B cell (primary cell): Measurements from ENCODE around the gene TCF12. TPM values are rescaled to one million over a fixed set of nuclear protein-coding genes. Genes with fewer than 3 reads are reported as not detected.

Source experiments
- ATAC-seq: fragments of 200-7000 bp; cut with Tn5 transposase; one replicate; pipeline ENCODE4 v1.10.0; 2021; ENCODE audit warnings: low read depth, mild to moderate bottlenecking, moderate number of reproducible peaks, moderate library complexity
- CTCF ChIA-PET: fragments of 350-600 bp; sonication (Branson Sonifier 250); formaldehyde crosslinking; loops from one replicate; lab custom pipeline; 2021; ENCODE audit warnings: antibody characterized with exemption, inconsistent platforms; lab: Charles Lee
- POLR2A ChIA-PET: fragments of 350-600 bp; sonication (Branson Sonifier 250); formaldehyde crosslinking; loops from one replicate; lab custom pipeline; 2021; ENCODE audit warnings: antibody characterized with exemption; lab: Charles Lee
- DNase-seq: peaks from one replicate; pipeline ENCODE4 v3.0.0; 2013
- H2AFZ ChIP-seq: 2 replicates; pipeline ENCODE4 v1.6.1; 2012; ENCODE audit warnings: mild to moderate bottlenecking, low read depth, low read length; ENCODE audit not compliant: insufficient read depth, poor library complexity, severe bottlenecking
- H3K27ac ChIP-seq, 2 donors: 1 replicate in 1 of 2; 2 replicates in 1 of 2; pipeline ENCODE4 v1.5.1; 2012 to 2013; ENCODE audit warnings: low read length in 2 of 2, mild to moderate bottlenecking in 2 of 2, moderate library complexity in 1 of 2
- H3K27me3 ChIP-seq, 4 experiments: fragments of 200-600 bp in 1 of 4; sonication (generic) in 1 of 4; replicated peaks in 1 of 4; 1 replicate in 2 of 4; 2 replicates in 2 of 4; pipeline versions ENCODE4 v1.6.1 to v1.7.0; 2013 to 2016; ENCODE audit warnings: low read length in 3 of 4, mild to moderate bottlenecking in 2 of 4, mixed read lengths in 1 of 4, moderate library complexity in 1 of 4; ENCODE audit not compliant: insufficient read depth in 4 of 4, control insufficient read depth in 3 of 4; ENCODE audit errors: control extremely low read depth in 1 of 4
- H3K36me3 ChIP-seq, 2 experiments: replicated peaks in 1 of 2; 1 replicate in 1 of 2; 2 replicates in 1 of 2; pipeline versions ENCODE4 v1.6.1 to v1.7.1; 2013; ENCODE audit warnings: low read length in 1 of 2; ENCODE audit not compliant: insufficient read depth in 2 of 2, control insufficient read depth in 1 of 2; ENCODE audit errors: control extremely low read depth in 1 of 2, extremely low read depth in 1 of 2
- H3K4me1 ChIP-seq, 2 donors: fragments of 200-600 bp in 1 of 2; sonication (generic) in 1 of 2; 1 replicate in 1 of 2; 2 replicates in 1 of 2; pipeline versions ENCODE4 v1.5.1 to v1.6.1; 2013 to 2017; ENCODE audit warnings: low read length in 2 of 2; ENCODE audit not compliant: control insufficient read depth in 2 of 2, insufficient read depth in 2 of 2
- H3K4me2 ChIP-seq: replicated peaks from 2 replicates; pipeline ENCODE3; 2012; ENCODE audit warnings: mild to moderate bottlenecking, low read depth, low read length; ENCODE audit not compliant: poor library complexity, severe bottlenecking
- H3K4me3 ChIP-seq, 5 experiments: fragments of 200-600 bp in 1 of 5; sonication (generic) in 1 of 5; 1 replicate in 3 of 5; 2 replicates in 2 of 5; pipeline versions ENCODE4 v1.5.1 to v1.7.0; 2011 to 2016; ENCODE audit warnings: low read length in 4 of 5, mild to moderate bottlenecking in 4 of 5, low read depth in 2 of 5, control low read depth in 1 of 5, moderate library complexity in 1 of 5; ENCODE audit not compliant: insufficient read depth in 1 of 5; ENCODE audit errors: control extremely low read depth in 1 of 5, extremely low read depth in 1 of 5
- H3K79me2 ChIP-seq: fragments of 200-600 bp; sonication (generic); one replicate; pipeline ENCODE4 v1.6.0; 2016; ENCODE audit warnings: low read length; ENCODE audit not compliant: control insufficient read depth, insufficient read depth
- H3K9ac ChIP-seq: fragments of 200-600 bp; sonication (generic); 2 replicates; pipeline ENCODE4 v1.6.1; 2017; ENCODE audit warnings: mild to moderate bottlenecking, low read length, moderate library complexity
- H3K9me3 ChIP-seq, 3 donors: one replicate each; pipeline versions ENCODE4 v1.6.1 to v1.7.1; 2013; ENCODE audit warnings: low read length in 2 of 3; ENCODE audit not compliant: control insufficient read depth in 2 of 3, insufficient read depth in 1 of 3; ENCODE audit errors: control extremely low read depth in 1 of 3
- H4K20me1 ChIP-seq: 2 replicates; pipeline ENCODE4 v1.6.0; 2012; ENCODE audit warnings: mild to moderate bottlenecking, low read length; ENCODE audit not compliant: insufficient read depth, control insufficient read depth, poor library complexity, severe bottlenecking
- H3K27ac Mint-ChIP-seq: one replicate; pipeline ENCODE4 v1.8.0; 2021; ENCODE audit warnings: mixed read lengths
- H3K27me3 Mint-ChIP-seq: one replicate; pipeline ENCODE4 v1.8.0; 2021; ENCODE audit warnings: mixed read lengths
- H3K4me1 Mint-ChIP-seq: one replicate; pipeline ENCODE4 v1.8.0; 2021; ENCODE audit warnings: mixed read lengths
- H3K4me3 Mint-ChIP-seq: one replicate; pipeline ENCODE4 v1.8.0; 2021; ENCODE audit warnings: mixed read lengths
- H3K9me3 Mint-ChIP-seq: one replicate; pipeline ENCODE4 v1.8.0; 2022; ENCODE audit warnings: mixed read lengths; ENCODE audit not compliant: insufficient read depth
- EZH2 ChIP-seq: IDR thresholded peaks from 2 replicates; pipeline ENCODE4 v1.6.1; 2012; ENCODE audit warnings: borderline replicate concordance, low read depth, mild to moderate bottlenecking, moderate library complexity, low read length; ENCODE audit not compliant: insufficient read depth, poor library complexity, severe bottlenecking
- WGBS: methylation state at CpG from one replicate; pipeline ENCODE4 v1.1.5; 2013; ENCODE audit warnings: missing lambda C conversion rate; ENCODE audit not compliant: insufficient coverage; 5-methylcytosine and 5-hydroxymethylcytosine counted together
- intact Hi-C: fragments of 100-400 bp; cut with micrococcal nuclease; formaldehyde crosslinking; loops from one replicate; pipeline ENCODE4 v1.10.0; 2022
- polyA plus RNA-seq: library from polyadenylated mRNA; depleted of rRNA; stranded (reverse); fragments of >200 nt; gene quantifications from 2 replicates; pipeline ENCODE4 v1.2.3, GENCODE V29; 2012
- total RNA-seq, 2 donors: library from RNA; stranded (reverse); fragments of 120-200 nt in 1 of 2; gene quantifications; 1 replicate in 1 of 2; 2 replicates in 1 of 2; pipeline versions ENCODE4 v1.2.3 to v1.2.4, GENCODE V29; 2013 to 2022
- TF ChIP-seq, protein P1 (sequence below): fragments of 200-600 bp; IDR thresholded peaks from one replicate; pipeline ENCODE4 v1.8.0; 2022; ENCODE audit warnings: antibody characterized with exemption, mild to moderate bottlenecking

The TCF12 gene
- total and polyA plus RNA-seq, 2 donors (not counting 1 experiment from before 2014, with no cell fraction given) = 27.1 to 131 TPM

DNA sequence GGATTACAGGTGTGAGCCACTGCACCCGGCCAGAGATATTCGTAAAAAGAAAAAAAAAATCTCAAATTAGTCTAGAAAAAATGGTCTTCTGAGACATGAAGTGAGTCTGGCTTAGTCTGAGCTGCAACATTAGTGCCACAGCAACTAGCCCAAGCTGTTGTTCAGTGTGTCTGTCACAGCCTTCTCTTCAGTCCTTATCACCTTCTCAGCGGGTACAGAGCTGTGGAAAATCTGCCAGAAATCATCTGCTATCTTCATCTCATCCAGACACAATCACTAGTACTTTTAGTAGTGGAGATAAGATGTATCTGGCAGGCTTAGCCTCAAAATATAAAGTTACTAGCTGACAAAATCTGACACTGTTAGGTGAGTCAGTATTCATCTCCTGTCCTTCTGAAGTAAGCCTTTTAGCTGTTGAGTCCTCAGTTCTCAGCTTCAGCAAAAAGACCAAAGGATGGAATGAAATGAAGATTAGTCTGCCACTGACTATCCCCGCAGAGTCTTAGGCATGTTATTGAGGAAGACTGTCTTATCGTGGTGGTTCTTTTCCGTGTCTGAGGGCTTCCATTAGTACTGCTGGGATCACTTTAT is 337.4 kb downstream of the TCF12 start:
- POLR2A ChIA-PET = interaction anchor here (0.7 kb wide), 1 partner anchor 35 kb away, joined by 3 read pairs; no protein-coding TSS in a partner anchor
- Histone ChIP-seq H3K4me2 (no peak overlapping the region), H3K4me3 (no peak overlapping the region), H3K27me3 (no peaks in the 10 kb centered on the region), H3K9me3 (no peaks in the 10 kb centered on the region), H3K27ac (no peak overlapping the region), H3K36me3 (peaks cover 2 to 9% of the 10 kb centered on the region in 2 experiments), H4K20me1 (no peaks in the 10 kb centered on the region), H2AFZ (no peak overlapping the region), H3K79me2 (peaks cover 10% of the 10 kb centered on the region), H3K9ac (no peak overlapping the region), H3K4me1 (peaks cover 7 to 14% of the 10 kb centered on the region in 2 donors)
- no peak overlapping the region for H3K4me3 Mint-ChIP-seq
- intact Hi-C loops = loop anchor here (5.0 kb wide), 1 partner anchor 34 kb away; no protein-coding TSS in a partner anchor
- no peak for DNase-seq
- peak overlapping the region; percentile 56 for H3K27ac Mint-ChIP-seq
- H3K27me3 Mint-ChIP-seq = no peaks in the 10 kb centered on the region
- no peak for ATAC-seq
- CTCF ChIA-PET = interaction anchor here (0.7 to 1.1 kb wide), 2 partner anchors 24 to 51 kb away, joined by 3 to 4 read pairs; no protein-coding TSS in a partner anchor
- H3K9me3 Mint-ChIP-seq = no peaks in the 10 kb centered on the region
- TF ChIP-seq EZH2 = no peak
- TF ChIP-seq, protein P1, sequence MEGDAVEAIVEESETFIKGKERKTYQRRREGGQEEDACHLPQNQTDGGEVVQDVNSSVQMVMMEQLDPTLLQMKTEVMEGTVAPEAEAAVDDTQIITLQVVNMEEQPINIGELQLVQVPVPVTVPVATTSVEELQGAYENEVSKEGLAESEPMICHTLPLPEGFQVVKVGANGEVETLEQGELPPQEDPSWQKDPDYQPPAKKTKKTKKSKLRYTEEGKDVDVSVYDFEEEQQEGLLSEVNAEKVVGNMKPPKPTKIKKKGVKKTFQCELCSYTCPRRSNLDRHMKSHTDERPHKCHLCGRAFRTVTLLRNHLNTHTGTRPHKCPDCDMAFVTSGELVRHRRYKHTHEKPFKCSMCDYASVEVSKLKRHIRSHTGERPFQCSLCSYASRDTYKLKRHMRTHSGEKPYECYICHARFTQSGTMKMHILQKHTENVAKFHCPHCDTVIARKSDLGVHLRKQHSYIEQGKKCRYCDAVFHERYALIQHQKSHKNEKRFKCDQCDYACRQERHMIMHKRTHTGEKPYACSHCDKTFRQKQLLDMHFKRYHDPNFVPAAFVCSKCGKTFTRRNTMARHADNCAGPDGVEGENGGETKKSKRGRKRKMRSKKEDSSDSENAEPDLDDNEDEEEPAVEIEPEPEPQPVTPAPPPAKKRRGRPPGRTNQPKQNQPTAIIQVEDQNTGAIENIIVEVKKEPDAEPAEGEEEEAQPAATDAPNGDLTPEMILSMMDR = no peak
- peaks cover 16% of the 10 kb centered on the region for H3K4me1 Mint-ChIP-seq
- no CpG with 5 or more reads among the region's 6 CpGs for WGBS

DNA sequence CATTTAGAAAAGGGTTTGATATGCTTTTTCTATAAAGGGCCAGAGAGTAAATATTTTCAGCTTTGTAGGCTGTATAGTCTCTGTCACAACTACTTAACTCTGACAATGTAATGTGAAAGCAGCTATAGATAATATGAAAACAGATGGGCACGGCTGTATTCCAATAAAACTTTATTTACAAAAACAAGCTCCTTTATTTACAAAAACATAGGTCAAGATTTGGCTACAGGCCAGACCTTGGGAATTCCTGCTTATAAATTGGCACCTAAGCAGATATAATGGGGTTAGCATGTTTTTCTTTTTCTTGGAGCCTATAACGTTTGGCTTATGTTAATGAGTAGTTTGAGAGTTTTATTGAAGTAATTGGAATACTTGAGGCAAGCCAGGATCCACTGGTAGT is 338.5 kb downstream of the TCF12 start:
- POLR2A ChIA-PET = no interaction called here

More for the DNA sequence above, 338.5 kb downstream of the TCF12 start:
- Mint-ChIP-seq H3K27ac (peak overlapping the region; percentile 15), H3K4me3 (no peak overlapping the region), H3K9me3 (no peaks in the 10 kb centered on the region), H3K4me1 (peaks cover 17% of the 10 kb centered on the region), H3K27me3 (no peaks in the 10 kb centered on the region)
- Histone ChIP-seq H3K36me3 (peaks cover 2 to 9% of the 10 kb centered on the region in 2 experiments), H3K4me3 (no peak overlapping the region), H3K9ac (no peak overlapping the region), H2AFZ (no peak overlapping the region), H3K79me2 (peaks cover 10% of the 10 kb centered on the region), H3K9me3 (no peaks in the 10 kb centered on the region), H3K4me1 (peaks cover 7 to 15% of the 10 kb centered on the region in 2 donors), H3K4me2 (no peak overlapping the region), H3K27me3 (no peaks in the 10 kb centered on the region), H3K27ac (no peak overlapping the region), H4K20me1 (no peaks in the 10 kb centered on the region)
- CTCF ChIA-PET = interaction anchor here (0.6 to 1.1 kb wide), 2 partner anchors 49 to 114 kb away, joined by 4 to 6 read pairs; no protein-coding TSS in a partner anchor
- 83% methylated on average over 1 of the region's 2 CpGs for WGBS
- DNase-seq = no peak
- TF ChIP-seq, protein P1 = no peak
- TF ChIP-seq EZH2 = no peak
- ATAC-seq = no peak
- intact Hi-C loops = loop anchor here (5.0 kb wide), 1 partner anchor 35 kb away; no protein-coding TSS in a partner anchor
